K562 (cell line): ENCODE results near the gene PLPP6. TPM values are rescaled to one million over a fixed set of nuclear protein-coding genes. Genes with fewer than 3 reads are reported as not detected.
A peak's percentile ranks its signal among the peaks of the same experiment; 100 is the strongest.

Experiments used
- ATAC-seq: fragments of 200-7000 bp; cut with Tn5 transposase; 3 replicates; pipeline ENCODE4 v1.9.1; 2020; ENCODE audit warnings: moderate library complexity
- BruUV-seq: library from RNA; stranded (reverse); fragments of 400-500 nt; replicated peaks from 2 replicates; lab custom pipeline; 2021; lab: Mats Ljungman, UMichigan
- CTCF ChIA-PET: fragments of 300-600 bp; formaldehyde crosslinking; extraction: SDS; loops from one replicate; lab custom pipeline; 2021; ENCODE audit warnings: low intra/inter-chr PET ratio; lab: Yijun Ruan, JAX
- POLR2A ChIA-PET: fragments of 300-600, 350-650 bp; sonication (Branson Sonifier 250); formaldehyde crosslinking; extraction: SDS; loops from one replicate; lab custom pipeline; 2021; ENCODE audit warnings: antibody characterized with exemption, inconsistent platforms; lab: Yijun Ruan, JAX
- DNase-seq, 4 experiments: peaks; one replicate each; pipeline versions ENCODE4 v3.0.0 to v3.0.0-alpha.2; 2011 to 2018; ENCODE audit warnings: low spot score in 3 of 4, mixed read lengths in 3 of 4; ENCODE audit errors: extremely low read depth in 1 of 4
- FAIRE-seq: peaks from 2 replicates; lab custom pipeline; 2011; peaks lifted over from hg19 to GRCh38; lab: Jason Lieb, UNC
- H2AFZ ChIP-seq: 2 replicates; pipeline ENCODE4 v1.6.0; 2011; ENCODE audit warnings: low read depth, low read length, control low read depth, inconsistent platforms
- H3K27ac ChIP-seq: fragments of 200-600 bp; 3 replicates; pipeline ENCODE4 v1.8.0; 2011; ENCODE audit warnings: low read depth, mild to moderate bottlenecking, control low read depth, inconsistent platforms, low read length, moderate library complexity, mixed read lengths; ENCODE audit errors: extremely low read depth
- H3K27me3 ChIP-seq, 2 experiments: fragments of 300-600 bp in 1 of 2; 2 replicates in 1 of 2; 3 replicates in 1 of 2; pipeline versions ENCODE4 v1.6.0 to v1.8.0; 2011; ENCODE audit warnings: inconsistent platforms in 2 of 2, low read length in 2 of 2, mild to moderate bottlenecking in 1 of 2, mixed read lengths in 1 of 2, moderate library complexity in 1 of 2; ENCODE audit not compliant: control insufficient read depth in 2 of 2, insufficient read depth in 2 of 2
- H3K36me3 ChIP-seq: fragments of 300-600 bp; 3 replicates; pipeline ENCODE4 v1.8.0; 2011; ENCODE audit warnings: mild to moderate bottlenecking, low read length, inconsistent platforms; ENCODE audit not compliant: control insufficient read depth, insufficient read depth
- H3K4me1 ChIP-seq, 2 experiments: fragments of 200-600 bp in 1 of 2; replicated peaks in 1 of 2; 2 replicates in 1 of 2; 3 replicates in 1 of 2; pipeline versions ENCODE4 v1.5.1 to v1.8.0; 2011; ENCODE audit warnings: inconsistent platforms in 2 of 2, low read length in 2 of 2, mild to moderate bottlenecking in 1 of 2, mixed read lengths in 1 of 2, moderate library complexity in 1 of 2; ENCODE audit not compliant: control insufficient read depth in 2 of 2, insufficient read depth in 2 of 2
- H3K4me2 ChIP-seq: 2 replicates; pipeline ENCODE4 v1.6.1; 2011; ENCODE audit warnings: low read length, control low read depth, inconsistent platforms, mixed read lengths; ENCODE audit not compliant: insufficient read depth
- H3K4me3 ChIP-seq: fragments of 200-600 bp; sonication (generic), shearing (Covaris generic); 2 replicates; pipeline ENCODE4 v1.5.1; 2016; ENCODE audit warnings: control low read depth, inconsistent platforms
- H3K79me2 ChIP-seq: fragments of 200-600 bp; 3 replicates; pipeline ENCODE4 v1.8.0; 2011; ENCODE audit warnings: low read length, inconsistent platforms; ENCODE audit not compliant: control insufficient read depth, insufficient read depth
- H3K9ac ChIP-seq, 2 experiments: 2 replicates each; pipeline versions ENCODE4 v1.6.0 to v1.6.1; 2011; ENCODE audit warnings: low read depth in 2 of 2, low read length in 2 of 2, control low read depth in 1 of 2, inconsistent platforms in 1 of 2, mild to moderate bottlenecking in 1 of 2, mixed read lengths in 1 of 2; ENCODE audit not compliant: insufficient read depth in 1 of 2
- H3K9me1 ChIP-seq: one replicate; pipeline ENCODE4 v1.6.0; 2011; ENCODE audit warnings: inconsistent platforms, mild to moderate bottlenecking, low read length, moderate library complexity; ENCODE audit not compliant: control insufficient read depth, insufficient read depth
- H3K9me3 ChIP-seq: replicated peaks from 2 replicates; pipeline ENCODE4 v1.5.1; 2011; ENCODE audit warnings: low read depth, low read length, inconsistent platforms; ENCODE audit not compliant: control insufficient read depth, insufficient read depth
- H4K20me1 ChIP-seq: replicated peaks from 2 replicates; pipeline ENCODE4 v1.6.1; 2011; ENCODE audit warnings: low read length, inconsistent platforms, mixed read lengths; ENCODE audit not compliant: control insufficient read depth, insufficient read depth
- CBX3 ChIP-seq, 2 experiments: IDR thresholded peaks; 1 replicate in 1 of 2; 2 replicates in 1 of 2; pipeline ENCODE4 v1.6.1; 2012; ENCODE audit warnings: inconsistent platforms in 2 of 2, low read length in 2 of 2, borderline replicate concordance in 1 of 2, control low read depth in 1 of 2
- GTF2F1 ChIP-seq: IDR thresholded peaks from 2 replicates; pipeline ENCODE4 v1.6.1; 2011; ENCODE audit warnings: low read depth, low read length, improper control_type of control experiment
- KDM1A ChIP-seq, 2 experiments: fragments of 450-650 bp; IDR thresholded peaks; 2 replicates each; pipeline ENCODE4 v1.6.1; 2016; ENCODE audit warnings: mild to moderate bottlenecking in 2 of 2
- NR0B1 ChIP-seq: fragments of 450-650 bp; IDR thresholded peaks from one replicate; pipeline ENCODE4 v1.6.1; 2018; ENCODE audit warnings: mild to moderate bottlenecking, moderate library complexity; ENCODE audit not compliant: partially characterized antibody
- POLR3A ChIP-seq: IDR thresholded peaks from 2 replicates; pipeline ENCODE4 v1.6.1; 2011; ENCODE audit warnings: borderline replicate concordance, mild to moderate bottlenecking, moderate library complexity; ENCODE audit not compliant: insufficient read length, insufficient read depth; ENCODE audit errors: extremely low read depth
- RAD21 ChIP-seq, 2 experiments: fragments of 250-450 bp in 1 of 2; fragments of 450-650 bp in 1 of 2; sonication (Bioruptor Pico) in 1 of 2; formaldehyde crosslinking in 1 of 2; IDR thresholded peaks in 1 of 2; conservative IDR thresholded peaks in 1 of 2; 2 replicates each; pipeline versions ENCODE4 v1.4.0 to v1.8.0; 2020 to 2022; ENCODE audit warnings: mild to moderate bottlenecking in 2 of 2, moderate library complexity in 1 of 2
- RBM25 ChIP-seq: fragments of 200-400 bp; formaldehyde crosslinking; IDR thresholded peaks from 2 replicates; pipeline ENCODE4 v1.6.1; 2018; ENCODE audit warnings: low read length, low read depth, moderate library complexity; ENCODE audit not compliant: severe bottlenecking
- SMAD4 ChIP-seq: fragments of 250-450 bp; sonication (Bioruptor Pico); conservative IDR thresholded peaks from 2 replicates; pipeline ENCODE4 v1.8.0; 2021; ENCODE audit warnings: inconsistent platforms, mild to moderate bottlenecking, moderate library complexity
- XRCC4 ChIP-seq: IDR thresholded peaks from one replicate; pipeline ENCODE4 v1.6.1; 2011; ENCODE audit not compliant: insufficient read depth, insufficient read length; ENCODE audit errors: extremely low read depth
- ZNF146 ChIP-seq: IDR thresholded peaks from one replicate; pipeline ENCODE4 v1.6.1; 2018; ENCODE audit warnings: missing compliant biosample characterization; ENCODE audit not compliant: unreplicated experiment
- ZNF274 ChIP-seq: IDR thresholded peaks from 2 replicates; pipeline ENCODE4 v1.6.1; 2011; ENCODE audit warnings: low read depth, mild to moderate bottlenecking, low read length, moderate library complexity, borderline replicate concordance
- ZNF778 ChIP-seq: fragments of 450-650 bp; formaldehyde crosslinking; IDR thresholded peaks from 2 replicates; pipeline ENCODE4 v1.4.0; 2020; ENCODE audit warnings: mild to moderate bottlenecking, moderate library complexity
- WGBS: fragments of 100-300 bp; shearing (Covaris generic); methylation state at CpG from one replicate; pipeline ENCODE4 v1.1.6; 2016; ENCODE audit warnings: low coverage, mixed read lengths; ENCODE audit not compliant: insufficient coverage; ENCODE audit errors: missing lambda C conversion rate; 5-methylcytosine and 5-hydroxymethylcytosine counted together
- in situ Hi-C: fragments of 300-500 bp; cut with MboI; formaldehyde crosslinking; loops from 4 replicates; pipeline ENCODE4 v1.15.0; 2018; ENCODE audit warnings: inconsistent platforms, mixed read lengths
- intact Hi-C: fragments of 100-400 bp; cut with micrococcal nuclease; formaldehyde crosslinking; loops from 2 replicates; pipeline ENCODE4 v1.14.2; 2022
- polyA plus RNA-seq, 8 experiments: library from polyadenylated mRNA; depleted of rRNA in 4 of 8; stranded (reverse) in 5 of 8; unstranded in 3 of 8; fragments of >200 nt; fragmentation: Nextera tagmentation in 2 of 8; fragmentation: Illumina TruSeq in 1 of 8; extraction: Ambion mirVana in 2 of 8; extraction: Trizol in 1 of 8; gene quantifications; 2 replicates each; pipeline versions ENCODE4 v1.2.1 to v1.2.3, GENCODE V29; 2011 to 2014; ENCODE audit warnings: inconsistent platforms in 1 of 8, missing spikeins in 1 of 8
- total RNA-seq, 7 experiments: library from RNA; depleted of rRNA in 6 of 7; stranded (reverse); fragments of >200 nt in 6 of 7; fragmentation: Illumina TruSeq in 2 of 7; extraction: Trizol in 2 of 7; gene quantifications; 2 replicates each; pipeline versions ENCODE4 v1.2.1 to v1.2.3, GENCODE V29; 2011 to 2021; ENCODE audit warnings: low replicate concordance in 1 of 7
- TF ChIP-seq, protein P1 (sequence below): fragments of 450-650 bp; IDR thresholded peaks from 2 replicates; pipeline ENCODE4 v1.6.1; 2016; ENCODE audit warnings: mild to moderate bottlenecking

Gene PLPP6
- total and polyA plus RNA-seq, 9 of the 15 experiments (the other 6 are each of a cell fraction or from before 2014, with no cell fraction given) = 1.9 to 8.9 (median 5.6) TPM

- ChIA-PET CTCF (no interaction called here), POLR2A (no interaction called here)
- Histone ChIP-seq H2AFZ (no peak overlapping the region), H3K9me1 (no peaks in the 10 kb centered on the region), H3K4me1 (peaks cover 0 to 5% of the 10 kb centered on the region in 2 experiments; a peak in 2 of 5 replicates), H4K20me1 (no peaks in the 10 kb centered on the region), H3K9me3 (no peaks in the 10 kb centered on the region), H3K27me3 (no peaks in the 10 kb centered on the region), H3K4me2 (no peak overlapping the region), H3K4me3 (no peak overlapping the region), H3K36me3 (no peaks in the 10 kb centered on the region), H3K9ac (no peak overlapping the region), H3K27ac (no peak overlapping the region), H3K79me2 (no peaks in the 10 kb centered on the region)
- intact Hi-C loops = no loop called here
- no peak for ATAC-seq
- no peak for FAIRE-seq
- TF ChIP-seq ZNF274 = no peak
- TF ChIP-seq RBM25 = peak; percentile 44
- TF ChIP-seq ZNF146 (CRISPR knock-in tag) = peak; percentile 57
- in situ Hi-C loops = no loop called here
- DNase-seq = no peak
- no TSS peak for BruUV-seq
These were observed 7.8 kb downstream of the PLPP6 start for GRCh38 chr9:4669890-4670289.

GRCh38 chr9:4670591-4670990 lies 8.5 kb downstream of the PLPP6 start:
- peaks cover 0 to 5% of the 10 kb centered on the region in 2 experiments; a peak in 2 of 5 replicates for H3K4me1 ChIP-seq
- no TSS peak for BruUV-seq
- no peaks in the 10 kb centered on the region for H3K36me3 ChIP-seq
- intact Hi-C loops (no loop called here), in situ Hi-C loops (no loop called here)
- FAIRE-seq (no peak), ATAC-seq (no peak), DNase-seq (no peak)
- no peak overlapping the region for H2AFZ ChIP-seq
- no peaks in the 10 kb centered on the region for H4K20me1 ChIP-seq
- H3K4me2 ChIP-seq = no peak overlapping the region
- POLR2A ChIA-PET = interaction anchor here (0.6 kb wide), 1 partner anchor 44 kb away, joined by 3 read pairs; no protein-coding TSS in a partner anchor
- no peaks in the 10 kb centered on the region for H3K9me3 ChIP-seq
- no peak overlapping the region for H3K9ac ChIP-seq
- 50% methylated on average over 3 of the region's 3 CpGs for WGBS
- CTCF ChIA-PET = no interaction called here
- H3K9me1 ChIP-seq = no peaks in the 10 kb centered on the region
- no peaks in the 10 kb centered on the region for H3K79me2 ChIP-seq
- H3K27ac ChIP-seq = no peak overlapping the region
- no peak overlapping the region for H3K4me3 ChIP-seq
- H3K27me3 ChIP-seq = no peaks in the 10 kb centered on the region
- TF ChIP-seq GTF2F1 (no peak), XRCC4 (no peak), KDM1A (IDR thresholded peaks at IDR 0.05) (no peak), ZNF778 (no peak), CBX3 (IDR thresholded peaks at IDR 0.05; ENCODE audit: borderline replicate concordance in 1 of 2, low read length in 2 of 2) (no peak), SMAD4 (CRISPR knock-in tag) (no peak), POLR3A (no peak), RAD21 (CRISPR knock-in tag; conservative IDR thresholded peaks at IDR 0.05 in 1 of 2, IDR thresholded peaks at IDR 0.05 in 1 of 2) (no peak), NR0B1 (no peak)
- TF ChIP-seq, protein P1, sequence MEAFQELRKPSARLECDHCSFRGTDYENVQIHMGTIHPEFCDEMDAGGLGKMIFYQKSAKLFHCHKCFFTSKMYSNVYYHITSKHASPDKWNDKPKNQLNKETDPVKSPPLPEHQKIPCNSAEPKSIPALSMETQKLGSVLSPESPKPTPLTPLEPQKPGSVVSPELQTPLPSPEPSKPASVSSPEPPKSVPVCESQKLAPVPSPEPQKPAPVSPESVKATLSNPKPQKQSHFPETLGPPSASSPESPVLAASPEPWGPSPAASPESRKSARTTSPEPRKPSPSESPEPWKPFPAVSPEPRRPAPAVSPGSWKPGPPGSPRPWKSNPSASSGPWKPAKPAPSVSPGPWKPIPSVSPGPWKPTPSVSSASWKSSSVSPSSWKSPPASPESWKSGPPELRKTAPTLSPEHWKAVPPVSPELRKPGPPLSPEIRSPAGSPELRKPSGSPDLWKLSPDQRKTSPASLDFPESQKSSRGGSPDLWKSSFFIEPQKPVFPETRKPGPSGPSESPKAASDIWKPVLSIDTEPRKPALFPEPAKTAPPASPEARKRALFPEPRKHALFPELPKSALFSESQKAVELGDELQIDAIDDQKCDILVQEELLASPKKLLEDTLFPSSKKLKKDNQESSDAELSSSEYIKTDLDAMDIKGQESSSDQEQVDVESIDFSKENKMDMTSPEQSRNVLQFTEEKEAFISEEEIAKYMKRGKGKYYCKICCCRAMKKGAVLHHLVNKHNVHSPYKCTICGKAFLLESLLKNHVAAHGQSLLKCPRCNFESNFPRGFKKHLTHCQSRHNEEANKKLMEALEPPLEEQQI = no peak
